Prostate gland (tissue), 2 donors: ENCODE results near the gene CCDC77. TPM values are rescaled to one million over a fixed set of nuclear protein-coding genes. Genes with fewer than 3 reads are reported as not detected.

ENCODE experiments used
- DNase-seq: peaks from one replicate; pipeline ENCODE4 v3.0.0-alpha.2; 2019; ENCODE audit warnings: low spot score
- H3K27ac ChIP-seq, 2 donors: fragments of 200-600 bp; sonication (generic); 2 replicates each; pipeline ENCODE4 v1.5.1; 2017 to 2019
- H3K27me3 ChIP-seq: fragments of 200-600 bp; sonication (generic); replicated peaks from 2 replicates; pipeline ENCODE4 v1.5.1; 2019; ENCODE audit not compliant: insufficient read depth
- H3K36me3 ChIP-seq, 2 donors: fragments of 200-600 bp; sonication (generic); 1 replicate in 1 of 2; 2 replicates in 1 of 2; pipeline versions ENCODE4 v1.5.1 to v1.8.1; 2017 to 2019
- H3K4me1 ChIP-seq: fragments of 200-600 bp; sonication (generic); replicated peaks from 2 replicates; pipeline ENCODE4 v1.5.1; 2019
- H3K4me3 ChIP-seq, 2 donors: fragments of 200-600 bp; sonication (generic); 2 replicates each; pipeline ENCODE4 v1.5.1; 2017 to 2019
- H3K9me3 ChIP-seq: fragments of 200-600 bp; sonication (generic); 2 replicates; pipeline ENCODE4 v1.5.1; 2017
- POLR2A ChIP-seq: fragments of 450-650 bp; IDR thresholded peaks from one replicate; pipeline ENCODE4 v1.6.1; 2016; ENCODE audit warnings: antibody characterized with exemption, mild to moderate bottlenecking
- POLR2AphosphoS5 ChIP-seq: sonication (generic); formaldehyde crosslinking; IDR thresholded peaks from one replicate; pipeline ENCODE4 v1.6.1; 2017; ENCODE audit warnings: antibody characterized with exemption
- intact Hi-C: fragments of 100-400 bp; cut with DNase I; formaldehyde crosslinking; loops from one replicate; pipeline ENCODE4 v1.14.2; 2022
- total RNA-seq, 2 donors: library from RNA; depleted of rRNA; stranded (reverse); fragments of >200 nt; gene quantifications; one replicate each; pipeline ENCODE4 v1.1.0, GENCODE V29; 2016
- TF ChIP-seq, protein P1 (sequence below), 4 experiments: fragments of 200-600 bp in 2 of 4; fragments of 450-650 bp in 2 of 4; sonication (generic) in 2 of 4; IDR thresholded peaks; 1 replicate in 3 of 4; 2 replicates in 1 of 4; pipeline ENCODE4 v1.5.1; 2016 to 2019; ENCODE audit warnings: antibody characterized with exemption in 4 of 4, mild to moderate bottlenecking in 2 of 4, moderate library complexity in 2 of 4

CCDC77 gene
- total RNA-seq, 2 donors from 2014 or later, result 7.0 to 8.9 TPM

DNA sequence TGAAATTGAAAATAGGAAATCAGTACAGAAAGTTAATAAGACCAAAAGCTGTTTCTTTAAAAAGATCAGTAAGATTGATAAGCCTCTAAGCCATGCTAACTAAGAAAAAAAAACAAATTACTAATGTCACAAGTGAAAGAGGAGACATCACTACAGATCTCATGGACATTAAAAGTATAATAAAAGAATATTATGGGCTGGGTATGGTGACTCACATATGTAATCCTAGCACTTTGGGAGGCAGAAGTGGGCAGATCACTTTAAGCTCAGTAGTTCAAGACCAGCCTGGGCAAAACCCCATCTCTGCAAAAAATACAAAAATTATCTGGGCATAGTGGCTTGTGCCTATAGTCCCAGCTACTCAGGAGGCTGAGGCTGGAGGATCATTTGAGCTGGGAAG is 88.8 kb downstream of the CCDC77 start:
- Histone ChIP-seq H3K9me3 (no peaks in the 10 kb centered on the region), H3K4me1 (no peaks in the 10 kb centered on the region), H3K27me3 (no peaks in the 10 kb centered on the region), H3K36me3 (no peaks in the 10 kb centered on the region), H3K4me3 (no peak overlapping the region), H3K27ac (no peak overlapping the region)
- intact Hi-C loops, result no loop called here
- DNase-seq, result no peak
- TF ChIP-seq, protein P1, sequence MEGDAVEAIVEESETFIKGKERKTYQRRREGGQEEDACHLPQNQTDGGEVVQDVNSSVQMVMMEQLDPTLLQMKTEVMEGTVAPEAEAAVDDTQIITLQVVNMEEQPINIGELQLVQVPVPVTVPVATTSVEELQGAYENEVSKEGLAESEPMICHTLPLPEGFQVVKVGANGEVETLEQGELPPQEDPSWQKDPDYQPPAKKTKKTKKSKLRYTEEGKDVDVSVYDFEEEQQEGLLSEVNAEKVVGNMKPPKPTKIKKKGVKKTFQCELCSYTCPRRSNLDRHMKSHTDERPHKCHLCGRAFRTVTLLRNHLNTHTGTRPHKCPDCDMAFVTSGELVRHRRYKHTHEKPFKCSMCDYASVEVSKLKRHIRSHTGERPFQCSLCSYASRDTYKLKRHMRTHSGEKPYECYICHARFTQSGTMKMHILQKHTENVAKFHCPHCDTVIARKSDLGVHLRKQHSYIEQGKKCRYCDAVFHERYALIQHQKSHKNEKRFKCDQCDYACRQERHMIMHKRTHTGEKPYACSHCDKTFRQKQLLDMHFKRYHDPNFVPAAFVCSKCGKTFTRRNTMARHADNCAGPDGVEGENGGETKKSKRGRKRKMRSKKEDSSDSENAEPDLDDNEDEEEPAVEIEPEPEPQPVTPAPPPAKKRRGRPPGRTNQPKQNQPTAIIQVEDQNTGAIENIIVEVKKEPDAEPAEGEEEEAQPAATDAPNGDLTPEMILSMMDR (IDR thresholded peaks at IDR 0.05), result no peak
- TF ChIP-seq POLR2AphosphoS5, result no peak
- TF ChIP-seq POLR2A, result no peak

Other genes with a start within 250 kb of the CCDC77 start
- gene SLC6A12, start 187.5 kb upstream of the CCDC77 start, total RNA-seq, result 1 to 10 TPM; 1.0 to 1.9 TPM
- gene SLC6A13, start 138.8 kb upstream of the CCDC77 start, total RNA-seq, result under 1 TPM in 1 of 2 donors, not detected in 1; 0.85 TPM
- gene KDM5A, start 12.3 kb upstream of the CCDC77 start, total RNA-seq, result 10 to 100 TPM; 38.5 to 51.0 TPM
- gene B4GALNT3, start 58.3 kb downstream of the CCDC77 start, total RNA-seq, result 10 to 100 TPM in 1 of 2 donors, 1 to 10 TPM in 1; 7.1 to 16.3 TPM